Liver (tissue), 3 donors: ENCODE results near the gene OR5H14.
"Not testable (repeated sequence)": the region's sequence is repeated elsewhere in the genome, so short reads cannot be mapped to it uniquely, and the experiment has no call there.

Experiments used
- FOXA1 ChIP-seq: IDR thresholded peaks from 2 replicates; pipeline ENCODE4 v1.6.1; 2016; ENCODE audit warnings: antibody characterized with exemption
- GABPA ChIP-seq, 2 donors: IDR thresholded peaks in 1 of 2; conservative IDR thresholded peaks in 1 of 2; 2 replicates each; pipeline ENCODE4 v1.6.1; 2016; ENCODE audit warnings: antibody characterized with exemption in 2 of 2, mild to moderate bottlenecking in 1 of 2, moderate library complexity in 1 of 2
- SP1 ChIP-seq: IDR thresholded peaks from 2 replicates; pipeline ENCODE4 v1.6.1; 2018; ENCODE audit warnings: antibody characterized with exemption, mild to moderate bottlenecking
- TAF1 ChIP-seq: conservative IDR thresholded peaks from 2 replicates; pipeline ENCODE4 v1.6.1; 2016; ENCODE audit warnings: antibody characterized with exemption, mild to moderate bottlenecking
- YY1 ChIP-seq: IDR thresholded peaks from 2 replicates; pipeline ENCODE4 v1.6.1; 2016; ENCODE audit warnings: antibody characterized with exemption, mild to moderate bottlenecking
- TF ChIP-seq, protein P1 (sequence below): fragments of 150-350 bp; IDR thresholded peaks from 2 replicates; pipeline ENCODE4 v1.5.1; 2017; ENCODE audit warnings: improper control_type of control experiment, low read depth, low read length; ENCODE audit not compliant: missing input control
- TF ChIP-seq, protein P2 (sequence below): IDR thresholded peaks from 2 replicates; pipeline ENCODE4 v1.6.1; 2016; ENCODE audit warnings: antibody characterized with exemption
- TF ChIP-seq, protein P3 (sequence below): IDR thresholded peaks from 2 replicates; pipeline ENCODE4 v1.6.1; 2016; ENCODE audit warnings: antibody characterized with exemption, mild to moderate bottlenecking
- donor health status: healthy.
- donor health status: healthy.

DNA sequence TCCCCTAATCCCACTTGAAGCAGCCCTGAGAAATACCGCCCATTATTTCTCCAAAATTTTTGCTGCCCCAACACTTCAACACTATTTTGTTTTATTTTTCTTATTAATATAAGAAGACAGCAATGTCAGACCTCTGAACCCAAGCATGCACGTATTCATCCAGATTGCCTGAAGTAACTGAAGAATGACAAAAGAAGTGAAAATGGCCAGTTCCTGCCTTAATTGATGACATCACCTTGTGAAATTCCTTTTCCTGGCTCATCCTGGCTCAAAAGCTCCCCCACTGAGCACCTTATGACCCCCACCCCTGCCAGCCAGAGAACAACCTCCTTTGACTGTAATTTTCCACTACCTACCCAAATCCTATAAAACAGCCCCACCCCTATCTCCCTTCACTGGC is 49.0 kb downstream of the OR5H14 start:
- TF ChIP-seq, protein P1, sequence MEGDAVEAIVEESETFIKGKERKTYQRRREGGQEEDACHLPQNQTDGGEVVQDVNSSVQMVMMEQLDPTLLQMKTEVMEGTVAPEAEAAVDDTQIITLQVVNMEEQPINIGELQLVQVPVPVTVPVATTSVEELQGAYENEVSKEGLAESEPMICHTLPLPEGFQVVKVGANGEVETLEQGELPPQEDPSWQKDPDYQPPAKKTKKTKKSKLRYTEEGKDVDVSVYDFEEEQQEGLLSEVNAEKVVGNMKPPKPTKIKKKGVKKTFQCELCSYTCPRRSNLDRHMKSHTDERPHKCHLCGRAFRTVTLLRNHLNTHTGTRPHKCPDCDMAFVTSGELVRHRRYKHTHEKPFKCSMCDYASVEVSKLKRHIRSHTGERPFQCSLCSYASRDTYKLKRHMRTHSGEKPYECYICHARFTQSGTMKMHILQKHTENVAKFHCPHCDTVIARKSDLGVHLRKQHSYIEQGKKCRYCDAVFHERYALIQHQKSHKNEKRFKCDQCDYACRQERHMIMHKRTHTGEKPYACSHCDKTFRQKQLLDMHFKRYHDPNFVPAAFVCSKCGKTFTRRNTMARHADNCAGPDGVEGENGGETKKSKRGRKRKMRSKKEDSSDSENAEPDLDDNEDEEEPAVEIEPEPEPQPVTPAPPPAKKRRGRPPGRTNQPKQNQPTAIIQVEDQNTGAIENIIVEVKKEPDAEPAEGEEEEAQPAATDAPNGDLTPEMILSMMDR: not testable (repeated sequence)
- TF ChIP-seq, protein P2, sequence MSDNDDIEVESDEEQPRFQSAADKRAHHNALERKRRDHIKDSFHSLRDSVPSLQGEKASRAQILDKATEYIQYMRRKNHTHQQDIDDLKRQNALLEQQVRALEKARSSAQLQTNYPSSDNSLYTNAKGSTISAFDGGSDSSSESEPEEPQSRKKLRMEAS: not testable (repeated sequence)
- not testable (repeated sequence) for TF ChIP-seq TAF1; GABPA (IDR thresholded peaks at IDR 0.05 in 1 of 2, conservative IDR thresholded peaks at IDR 0.05 in 1 of 2); YY1; SP1; FOXA1
- TF ChIP-seq, protein P3, sequence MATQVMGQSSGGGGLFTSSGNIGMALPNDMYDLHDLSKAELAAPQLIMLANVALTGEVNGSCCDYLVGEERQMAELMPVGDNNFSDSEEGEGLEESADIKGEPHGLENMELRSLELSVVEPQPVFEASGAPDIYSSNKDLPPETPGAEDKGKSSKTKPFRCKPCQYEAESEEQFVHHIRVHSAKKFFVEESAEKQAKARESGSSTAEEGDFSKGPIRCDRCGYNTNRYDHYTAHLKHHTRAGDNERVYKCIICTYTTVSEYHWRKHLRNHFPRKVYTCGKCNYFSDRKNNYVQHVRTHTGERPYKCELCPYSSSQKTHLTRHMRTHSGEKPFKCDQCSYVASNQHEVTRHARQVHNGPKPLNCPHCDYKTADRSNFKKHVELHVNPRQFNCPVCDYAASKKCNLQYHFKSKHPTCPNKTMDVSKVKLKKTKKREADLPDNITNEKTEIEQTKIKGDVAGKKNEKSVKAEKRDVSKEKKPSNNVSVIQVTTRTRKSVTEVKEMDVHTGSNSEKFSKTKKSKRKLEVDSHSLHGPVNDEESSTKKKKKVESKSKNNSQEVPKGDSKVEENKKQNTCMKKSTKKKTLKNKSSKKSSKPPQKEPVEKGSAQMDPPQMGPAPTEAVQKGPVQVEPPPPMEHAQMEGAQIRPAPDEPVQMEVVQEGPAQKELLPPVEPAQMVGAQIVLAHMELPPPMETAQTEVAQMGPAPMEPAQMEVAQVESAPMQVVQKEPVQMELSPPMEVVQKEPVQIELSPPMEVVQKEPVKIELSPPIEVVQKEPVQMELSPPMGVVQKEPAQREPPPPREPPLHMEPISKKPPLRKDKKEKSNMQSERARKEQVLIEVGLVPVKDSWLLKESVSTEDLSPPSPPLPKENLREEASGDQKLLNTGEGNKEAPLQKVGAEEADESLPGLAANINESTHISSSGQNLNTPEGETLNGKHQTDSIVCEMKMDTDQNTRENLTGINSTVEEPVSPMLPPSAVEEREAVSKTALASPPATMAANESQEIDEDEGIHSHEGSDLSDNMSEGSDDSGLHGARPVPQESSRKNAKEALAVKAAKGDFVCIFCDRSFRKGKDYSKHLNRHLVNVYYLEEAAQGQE: not testable (repeated sequence)
